Left lung (tissue), 10 donors: ENCODE measurements around the gene GUSB. TPM values are rescaled to one million over a fixed set of nuclear protein-coding genes. Genes with fewer than 3 reads are reported as not detected.
A peak's percentile ranks its signal among the peaks of the same experiment; 100 is the strongest.
"Not testable (repeated sequence)": the region's sequence is repeated elsewhere in the genome, so short reads cannot be mapped to it uniquely, and the experiment has no call there.

Experiments used
- ATAC-seq: fragments of 200-7000 bp; cut with Tn5 transposase; one replicate; pipeline ENCODE4 v1.9.1; 2020; ENCODE audit warnings: moderate library complexity
- DNase-seq, 4 donors: peaks; one replicate each; pipeline ENCODE4 v3.0.0-alpha.2; 2013 to 2020
- H3K27ac ChIP-seq, 2 donors: fragments of 200-600 bp; sonication (generic) in 1 of 2; one replicate each; pipeline versions ENCODE4 v1.5.0 to v1.8.0; 2020 to 2021
- H3K27me3 ChIP-seq, 2 donors: fragments of 200-600 bp; sonication (generic) in 1 of 2; one replicate each; pipeline versions ENCODE4 v1.5.0 to v1.8.0; 2020 to 2021
- H3K36me3 ChIP-seq, 2 donors: fragments of 200-600 bp; sonication (generic) in 1 of 2; one replicate each; pipeline versions ENCODE4 v1.5.0 to v1.8.0; 2020 to 2021
- H3K4me1 ChIP-seq, 2 donors: fragments of 200-600 bp; one replicate each; pipeline ENCODE4 v1.8.0; 2021
- H3K4me3 ChIP-seq, 2 donors: fragments of 200-600 bp; sonication (generic) in 1 of 2; one replicate each; pipeline versions ENCODE4 v1.5.0 to v1.8.0; 2020 to 2021; ENCODE audit warnings: mild to moderate bottlenecking in 1 of 2
- H3K9me3 ChIP-seq, 2 donors: fragments of 200-600 bp; sonication (generic) in 1 of 2; one replicate each; pipeline versions ENCODE4 v1.5.0 to v1.8.0; 2020 to 2021
- intact Hi-C, 2 donors: fragments of 100-400 bp; cut with DNase I; formaldehyde crosslinking; loops; one replicate each; pipeline versions ENCODE4 v1.11.2 to v1.14.2; 2022
- polyA plus RNA-seq, 6 donors: library from polyadenylated mRNA; unstranded; fragments of 120-200 nt; gene quantifications; one replicate each; pipeline ENCODE4 v1.2.1, GENCODE V29; 2013; ENCODE audit not compliant: insufficient read length in 6 of 6
- total RNA-seq, 2 donors: library from RNA; stranded (reverse); fragmentation: NEBNext Ultra II Directional; extraction: Animal tissue kit (Norgen Biotek cat#: 25700); gene quantifications; one replicate each; pipeline ENCODE4 v1.2.1, GENCODE V29; 2021
- TF ChIP-seq, protein P1 (sequence below), 2 donors: fragments of 200-600 bp; sonication (generic) in 1 of 2; IDR thresholded peaks; one replicate each; pipeline versions ENCODE4 v1.5.0 to v1.8.0; 2021; ENCODE audit warnings: antibody characterized with exemption in 2 of 2
- donor health status: DM: no; HTN: yes; CAD: no.
- donor health status: DM: no; HTN: no; CAD: no.

The GUSB gene
- total and polyA plus RNA-seq, 8 donors: 54.7 to 76.9 (median 69.0) TPM

DNA sequence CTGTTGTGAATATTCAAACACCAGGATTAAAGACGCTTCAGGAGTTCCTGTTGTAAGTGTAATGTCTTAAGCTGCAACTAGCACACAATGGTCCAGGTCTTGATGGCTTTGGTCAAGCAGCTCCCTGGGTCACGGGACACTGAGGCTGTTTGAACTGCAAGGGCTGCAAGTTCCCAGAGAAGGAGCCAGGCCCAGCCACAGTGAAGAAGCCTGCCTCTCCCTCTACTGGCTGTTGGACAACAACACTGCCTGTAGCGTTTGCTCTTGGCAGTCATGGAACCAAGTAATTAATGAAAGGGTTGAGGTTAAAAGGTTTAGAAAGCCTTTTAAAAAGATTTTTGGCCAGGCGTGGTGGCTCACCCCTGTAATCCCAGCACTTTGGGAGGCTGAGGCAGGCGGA, 31.9 kb upstream of the GUSB start:
- no peak overlapping the region for H3K4me3 ChIP-seq
- H3K27me3 ChIP-seq: no peaks in the 10 kb centered on the region
- peak; percentile 90 for ATAC-seq
- H3K36me3 ChIP-seq: no peaks in the 10 kb centered on the region
- H3K27ac ChIP-seq: no peak overlapping the region
- peak in 1 of 4 donors; percentile 42 for DNase-seq
- H3K9me3 ChIP-seq: no peaks in the 10 kb centered on the region
- no peaks in the 10 kb centered on the region for H3K4me1 ChIP-seq
- intact Hi-C loops: no loop called here
- TF ChIP-seq, protein P1, sequence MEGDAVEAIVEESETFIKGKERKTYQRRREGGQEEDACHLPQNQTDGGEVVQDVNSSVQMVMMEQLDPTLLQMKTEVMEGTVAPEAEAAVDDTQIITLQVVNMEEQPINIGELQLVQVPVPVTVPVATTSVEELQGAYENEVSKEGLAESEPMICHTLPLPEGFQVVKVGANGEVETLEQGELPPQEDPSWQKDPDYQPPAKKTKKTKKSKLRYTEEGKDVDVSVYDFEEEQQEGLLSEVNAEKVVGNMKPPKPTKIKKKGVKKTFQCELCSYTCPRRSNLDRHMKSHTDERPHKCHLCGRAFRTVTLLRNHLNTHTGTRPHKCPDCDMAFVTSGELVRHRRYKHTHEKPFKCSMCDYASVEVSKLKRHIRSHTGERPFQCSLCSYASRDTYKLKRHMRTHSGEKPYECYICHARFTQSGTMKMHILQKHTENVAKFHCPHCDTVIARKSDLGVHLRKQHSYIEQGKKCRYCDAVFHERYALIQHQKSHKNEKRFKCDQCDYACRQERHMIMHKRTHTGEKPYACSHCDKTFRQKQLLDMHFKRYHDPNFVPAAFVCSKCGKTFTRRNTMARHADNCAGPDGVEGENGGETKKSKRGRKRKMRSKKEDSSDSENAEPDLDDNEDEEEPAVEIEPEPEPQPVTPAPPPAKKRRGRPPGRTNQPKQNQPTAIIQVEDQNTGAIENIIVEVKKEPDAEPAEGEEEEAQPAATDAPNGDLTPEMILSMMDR (IDR thresholded peaks at IDR 0.05): peak in 1 of 2 donors; percentile 31

DNA sequence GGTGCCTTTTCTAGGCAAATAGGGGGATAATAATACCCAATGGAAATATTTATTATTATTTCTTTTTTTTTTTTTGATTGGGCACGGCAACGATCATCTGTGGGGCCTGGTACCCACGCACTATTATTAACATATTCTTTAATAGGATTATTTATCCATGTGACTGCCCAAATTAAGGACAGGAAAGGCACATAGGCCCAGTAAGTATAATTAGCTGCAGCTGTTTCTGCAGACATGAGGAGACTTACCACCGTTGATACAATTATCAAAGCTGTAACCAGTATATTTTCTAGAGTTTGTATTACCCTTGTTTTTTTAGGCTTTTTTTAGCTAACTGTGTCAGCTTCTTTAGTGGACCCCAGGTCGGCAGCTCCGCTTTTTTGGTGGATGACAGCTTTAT, 25.2 kb upstream of the GUSB start:
- Histone ChIP-seq H3K27ac (no peak overlapping the region), H3K4me1 (no peaks in the 10 kb centered on the region), H3K27me3 (no peaks in the 10 kb centered on the region), H3K36me3 (no peaks in the 10 kb centered on the region), H3K9me3 (no peaks in the 10 kb centered on the region), H3K4me3 (no peak overlapping the region)
- ATAC-seq: no peak
- no peak for DNase-seq
- TF ChIP-seq, protein P1 (IDR thresholded peaks at IDR 0.05): no peak
- intact Hi-C loops: no loop called here

DNA sequence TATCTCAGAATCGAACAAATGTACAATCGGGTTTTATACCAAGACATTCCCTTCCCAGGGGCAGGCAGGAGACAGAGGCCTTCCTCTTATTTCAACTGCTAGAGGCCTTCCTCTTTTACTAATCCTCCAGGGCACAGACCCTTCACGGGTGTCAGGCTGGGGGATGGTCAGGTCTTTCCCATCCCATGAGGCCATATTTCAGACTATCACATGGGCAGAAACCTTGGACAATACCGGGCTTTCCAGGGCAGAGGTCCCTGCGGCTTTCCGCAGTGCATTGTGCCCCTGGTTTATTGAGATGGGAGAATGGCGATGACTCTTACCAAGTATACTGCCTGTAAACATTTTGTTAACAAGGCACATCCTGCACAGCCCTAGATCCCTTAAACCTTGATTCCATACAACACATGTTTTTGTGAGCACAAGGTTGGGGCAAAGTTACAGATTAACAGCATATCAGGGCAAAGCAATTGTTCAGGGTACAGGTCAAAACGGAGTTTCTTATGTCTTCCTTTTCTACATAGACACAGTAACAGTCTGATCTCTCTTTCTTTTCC, 23.2 kb upstream of the GUSB start:
- H3K4me1 ChIP-seq, H3K9me3 ChIP-seq, DNase-seq, H3K27ac ChIP-seq, H3K36me3 ChIP-seq, H3K27me3 ChIP-seq, ATAC-seq, intact Hi-C loops, H3K4me3 ChIP-seq: not testable (repeated sequence)

DNA sequence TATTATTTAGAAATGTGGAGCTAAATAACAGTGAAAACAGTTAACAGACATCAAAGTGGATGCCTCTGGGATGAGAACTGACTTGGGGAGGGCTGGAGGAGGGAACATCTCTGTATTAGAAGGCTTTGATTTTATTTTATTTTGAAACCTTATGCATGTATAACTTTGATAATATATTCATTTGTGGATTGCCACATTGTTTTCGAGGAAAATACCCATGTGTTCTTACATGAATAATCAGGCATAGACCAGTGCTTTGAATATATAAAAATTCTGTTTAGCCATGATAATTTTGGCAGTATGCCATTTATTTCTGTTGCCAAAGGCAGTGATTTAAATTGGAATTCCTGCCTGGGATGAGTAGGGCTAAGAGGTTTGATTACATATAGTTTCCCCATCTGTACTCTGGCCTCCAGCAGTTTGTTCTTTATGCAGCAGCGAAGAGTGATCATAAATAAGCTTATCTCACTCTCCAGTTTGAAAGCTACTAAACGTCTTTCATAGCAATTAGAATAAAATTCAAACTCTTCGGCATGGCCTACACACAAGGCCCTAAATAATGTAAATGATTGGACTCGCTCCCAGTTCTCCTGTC, 18.9 kb upstream of the GUSB start:
- H3K4me3 ChIP-seq, H3K27ac ChIP-seq, ATAC-seq, H3K27me3 ChIP-seq, H3K36me3 ChIP-seq, intact Hi-C loops, DNase-seq, H3K9me3 ChIP-seq, H3K4me1 ChIP-seq: not testable (repeated sequence)

DNA sequence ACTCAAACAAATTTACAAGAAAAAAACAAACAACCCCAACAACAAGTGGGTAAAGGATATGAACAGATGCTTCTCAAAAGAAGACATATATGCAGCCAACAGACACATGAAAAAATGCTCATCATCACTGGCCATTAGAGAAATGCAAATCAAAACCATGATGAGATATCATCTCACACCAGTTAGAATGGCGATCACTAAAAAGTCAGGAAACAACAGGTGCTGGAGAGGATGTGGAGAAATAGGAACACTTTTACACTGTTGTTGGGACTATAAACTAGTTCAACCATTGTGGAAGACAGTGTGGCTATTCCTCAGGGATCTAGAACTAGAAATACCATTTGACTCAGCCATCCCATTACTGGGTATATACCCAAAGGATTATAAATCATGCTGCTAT, 13.0 kb upstream of the GUSB start:
- H3K27ac ChIP-seq, H3K4me1 ChIP-seq, H3K9me3 ChIP-seq, intact Hi-C loops, H3K4me3 ChIP-seq, DNase-seq, ATAC-seq, H3K27me3 ChIP-seq, H3K36me3 ChIP-seq: not testable (repeated sequence)

DNA sequence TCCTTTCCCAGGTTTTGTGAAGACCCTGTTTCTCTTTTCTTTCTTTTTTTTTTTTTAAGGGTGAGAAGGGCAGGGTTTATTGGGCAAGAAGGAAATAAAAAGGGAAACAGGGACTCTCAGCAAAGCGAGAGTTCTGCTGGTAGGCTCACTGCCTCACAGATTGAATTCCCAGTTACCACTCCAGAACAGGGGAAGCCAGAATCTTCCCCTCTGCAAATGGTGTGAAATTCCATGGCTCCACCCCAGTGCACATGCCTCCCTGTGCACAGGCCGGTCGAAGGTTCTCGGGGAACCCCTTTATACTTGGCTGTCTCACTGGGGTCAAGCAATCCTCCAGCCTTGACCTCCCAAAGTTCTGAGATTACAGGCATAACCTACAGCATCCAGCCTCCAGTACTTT, 10.5 kb upstream of the GUSB start:
- no peaks in the 10 kb centered on the region for H3K27me3 ChIP-seq
- H3K4me1 ChIP-seq: no peaks in the 10 kb centered on the region
- no peak overlapping the region for H3K27ac ChIP-seq
- TF ChIP-seq, protein P1 (IDR thresholded peaks at IDR 0.05): no peak
- no peak for ATAC-seq
- H3K36me3 ChIP-seq: no peaks in the 10 kb centered on the region
- intact Hi-C loops: no loop called here
- H3K4me3 ChIP-seq: no peak overlapping the region
- DNase-seq: no peak
- no peaks in the 10 kb centered on the region for H3K9me3 ChIP-seq

DNA sequence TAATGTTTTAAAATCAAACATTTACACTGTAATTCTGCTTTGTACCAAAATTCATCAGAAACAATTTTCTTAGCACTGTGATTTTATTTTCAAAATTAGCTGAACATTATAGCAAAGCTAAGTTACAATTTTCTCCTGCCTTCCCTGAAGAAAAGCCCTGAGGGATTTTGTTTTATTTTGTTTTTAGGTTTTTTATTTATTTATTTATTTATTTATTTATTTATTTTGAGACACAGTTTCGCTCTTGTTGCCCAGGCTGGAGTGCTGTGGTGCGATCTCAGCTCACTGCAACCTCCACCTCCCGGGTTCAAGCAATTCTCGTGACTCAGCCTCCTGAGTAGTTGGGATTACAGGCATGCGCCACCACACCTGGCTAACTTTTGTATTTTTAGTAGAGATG, 9.8 kb upstream of the GUSB start:
- H3K36me3 ChIP-seq, DNase-seq, H3K4me3 ChIP-seq, H3K4me1 ChIP-seq, H3K27me3 ChIP-seq, ATAC-seq, H3K9me3 ChIP-seq, intact Hi-C loops, H3K27ac ChIP-seq: not testable (repeated sequence)
